Astrocyte of the cerebellum (primary cell): ENCODE measurements around the gene SMAGP.

Experiments
- DNase-seq: peaks from one replicate; pipeline ENCODE4 v3.0.0-alpha.2; 2011; ENCODE audit warnings: low read depth
- H3K4me3 ChIP-seq: 2 replicates; pipeline ENCODE4 v1.5.1; 2011; ENCODE audit warnings: mild to moderate bottlenecking, low read depth, low read length, moderate library complexity
- CTCF ChIP-seq: IDR thresholded peaks from 2 replicates; pipeline ENCODE4 v1.5.1; 2012; ENCODE audit warnings: low read length, low read depth, moderate library complexity, mild to moderate bottlenecking; ENCODE audit errors: missing control alignments
- in situ Hi-C: cut with HindIII; loops from 2 replicates; pipeline ENCODE4 v1.10.0; 2017; ENCODE audit warnings: low sequenced_read_pairs

SMAGP gene

GRCh38 chr12:51196547-51196946 lies 73.7 kb downstream of the SMAGP start:
- no peak for TF ChIP-seq CTCF
- in situ Hi-C loops: no loop called here
- no peak for DNase-seq
- H3K4me3 ChIP-seq: no peak overlapping the region

GRCh38 chr12:51195841-51196240 lies 74.4 kb downstream of the SMAGP start:
- TF ChIP-seq CTCF: no peak
- no peak for DNase-seq
- in situ Hi-C loops: no loop called here

More at GRCh38 chr12:51195841-51196240, 74.4 kb downstream of the SMAGP start:
- no peak overlapping the region for H3K4me3 ChIP-seq
